ENCODE measurements around the gene TBXAS1.

The TBXAS1 gene

DNA sequence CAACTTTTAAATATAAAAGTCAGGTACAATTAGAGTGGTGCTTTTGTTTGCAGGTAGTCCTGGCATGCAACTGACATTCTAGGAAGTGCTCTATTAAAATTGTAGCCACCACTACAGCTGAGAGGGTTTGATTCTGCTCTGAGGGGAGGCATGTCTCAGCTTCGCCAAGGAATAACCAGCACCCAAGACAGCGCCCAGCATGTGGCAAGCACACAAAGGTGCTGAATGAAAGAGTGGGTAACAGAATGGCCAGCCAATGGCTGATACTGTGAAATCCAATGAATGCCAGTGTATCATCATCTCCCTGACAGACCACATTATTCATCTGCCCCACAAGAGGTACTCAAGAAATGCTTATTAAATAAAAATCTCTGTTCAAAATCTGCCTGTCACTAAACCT is 226.8 kb downstream of the TBXAS1 start:
- no peak for DNase-seq

DNA sequence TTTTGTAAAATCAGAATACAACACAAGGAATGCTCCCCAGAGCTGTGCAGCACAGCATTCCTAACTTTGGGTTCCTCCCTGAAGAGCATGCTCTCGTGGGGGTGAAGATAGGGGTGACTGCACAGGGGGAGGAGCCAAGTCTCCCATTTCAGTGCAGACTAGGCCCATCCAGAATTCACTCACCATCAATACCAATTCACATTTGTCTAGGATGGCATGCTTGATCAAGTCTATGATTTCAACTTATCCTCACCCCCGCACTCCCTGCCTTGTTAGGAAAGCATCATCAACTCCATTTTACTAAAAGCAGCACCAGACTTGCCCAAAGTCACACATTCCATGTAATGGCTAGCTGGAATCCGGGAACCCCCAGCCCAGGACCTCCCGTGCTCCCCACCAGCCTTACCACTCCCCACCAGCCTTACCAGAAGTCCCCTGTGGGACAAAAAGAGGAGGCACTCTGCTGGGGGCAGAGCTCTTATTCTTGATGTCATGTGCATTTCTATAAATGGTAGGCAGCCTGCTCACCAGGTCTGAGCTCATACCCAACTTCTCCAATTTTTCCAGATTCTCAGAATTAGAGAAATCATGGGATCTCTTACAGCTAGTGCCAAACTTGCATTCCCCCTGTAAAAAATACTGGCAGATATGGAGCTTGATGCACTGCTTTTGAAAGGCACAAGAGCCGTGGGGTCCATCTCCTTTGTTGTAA is 227.5 kb downstream of the TBXAS1 start:
- no peak for DNase-seq

DNA sequence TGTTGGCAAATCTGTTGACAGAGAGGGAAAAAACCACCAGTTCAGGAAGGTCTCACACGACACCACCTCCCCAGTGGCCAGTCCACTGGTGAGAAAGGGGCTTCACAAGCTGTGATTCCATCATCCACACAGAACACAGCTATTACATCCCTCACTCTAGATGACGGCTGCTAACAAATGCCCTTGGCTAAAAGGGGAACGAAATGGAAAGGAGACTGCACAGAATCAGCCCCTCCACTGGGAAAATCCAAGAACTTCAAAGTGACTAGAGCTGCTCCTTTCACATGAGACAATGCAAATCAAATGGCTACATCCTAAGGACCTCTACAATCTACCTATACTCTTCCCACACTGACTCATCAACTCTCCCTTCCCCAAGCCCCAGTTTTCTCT is 228.1 kb downstream of the TBXAS1 start:
- DNase-seq, result no peak

DNA sequence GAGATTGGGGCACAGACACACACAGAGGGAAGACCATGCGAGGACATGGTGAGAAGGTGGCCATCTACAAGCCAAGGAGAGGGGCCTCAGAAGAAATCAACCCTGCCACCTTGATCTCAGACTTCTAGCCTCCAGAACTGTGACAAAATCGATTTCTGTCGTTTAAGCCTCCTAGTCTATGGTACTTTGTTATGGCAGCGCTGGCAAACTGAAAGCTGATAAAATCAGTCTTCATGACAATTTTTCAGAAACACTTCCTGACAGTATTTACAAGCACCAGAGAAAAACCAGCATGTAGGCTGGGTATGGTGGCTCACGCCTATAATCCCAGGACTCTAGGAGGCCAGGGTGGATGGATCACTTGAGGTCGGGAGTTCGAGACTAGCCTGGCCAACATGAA is 229.5 kb downstream of the TBXAS1 start:
- no peak for DNase-seq

DNA sequence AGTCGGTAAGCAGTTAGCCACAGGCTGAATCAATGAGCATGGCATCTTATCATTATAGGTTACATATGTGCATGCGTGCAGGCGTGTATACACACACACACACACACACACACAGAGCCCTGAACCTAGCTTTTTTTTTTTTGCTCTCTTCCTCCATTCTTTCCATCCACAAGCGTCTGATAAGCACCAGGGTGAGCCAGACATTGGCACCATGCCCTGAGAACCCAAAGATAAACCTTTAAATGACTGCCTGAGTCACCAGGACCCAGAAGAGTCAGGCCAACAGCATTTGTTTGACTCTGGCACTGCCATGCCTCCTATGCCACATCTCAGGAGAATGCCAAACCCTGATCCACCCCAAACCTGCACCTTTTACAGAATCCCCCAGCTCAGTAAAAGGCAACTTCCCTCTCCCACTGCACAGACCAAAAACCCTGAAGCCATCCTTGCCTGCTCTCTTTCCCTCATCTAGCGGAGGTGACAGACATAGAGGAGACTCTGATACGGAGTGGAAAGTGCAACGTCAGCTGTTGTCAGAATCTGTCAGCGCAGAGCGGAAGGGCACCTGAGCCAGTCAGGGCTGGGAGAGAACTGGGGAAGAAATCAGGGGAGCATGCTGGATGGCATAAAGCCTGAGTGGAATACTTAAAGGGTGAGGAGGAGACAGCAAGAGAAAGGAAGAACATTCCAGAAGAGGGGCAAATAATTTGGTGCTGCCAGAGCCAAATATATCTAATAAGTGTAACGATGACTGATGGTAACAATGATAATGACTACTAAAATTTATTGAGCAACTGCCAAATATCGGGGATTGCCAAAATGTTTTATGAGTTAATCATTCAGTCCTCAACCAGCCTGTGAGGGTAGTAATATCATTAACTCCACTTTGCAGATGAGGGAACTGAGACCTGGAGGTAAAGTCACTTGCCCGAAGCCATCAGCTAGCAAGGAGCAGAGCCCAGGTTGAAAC is 230.5 kb downstream of the TBXAS1 start:
- DNase-seq, result peak in 1 of 2 donors; percentile 37

DNA sequence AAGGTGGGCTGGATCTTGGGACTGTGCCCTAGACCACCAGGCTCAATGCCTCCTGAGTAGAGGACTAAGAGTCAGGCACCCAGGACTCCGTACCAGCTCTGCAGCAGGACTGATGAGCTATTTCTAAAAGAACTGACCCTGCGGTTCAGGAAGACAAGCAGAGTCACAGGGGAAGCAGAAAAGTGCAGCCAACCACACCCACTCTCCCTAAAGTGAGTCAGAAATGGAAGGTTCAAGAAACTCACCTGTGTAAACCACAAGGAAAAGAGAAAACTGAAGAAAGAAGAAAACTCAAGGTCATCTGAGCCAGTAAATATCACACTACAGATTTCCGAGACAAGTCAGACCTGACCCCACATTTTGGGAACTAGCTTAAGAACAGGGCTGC is 231.2 kb downstream of the TBXAS1 start:
- DNase-seq, result no peak

DNA sequence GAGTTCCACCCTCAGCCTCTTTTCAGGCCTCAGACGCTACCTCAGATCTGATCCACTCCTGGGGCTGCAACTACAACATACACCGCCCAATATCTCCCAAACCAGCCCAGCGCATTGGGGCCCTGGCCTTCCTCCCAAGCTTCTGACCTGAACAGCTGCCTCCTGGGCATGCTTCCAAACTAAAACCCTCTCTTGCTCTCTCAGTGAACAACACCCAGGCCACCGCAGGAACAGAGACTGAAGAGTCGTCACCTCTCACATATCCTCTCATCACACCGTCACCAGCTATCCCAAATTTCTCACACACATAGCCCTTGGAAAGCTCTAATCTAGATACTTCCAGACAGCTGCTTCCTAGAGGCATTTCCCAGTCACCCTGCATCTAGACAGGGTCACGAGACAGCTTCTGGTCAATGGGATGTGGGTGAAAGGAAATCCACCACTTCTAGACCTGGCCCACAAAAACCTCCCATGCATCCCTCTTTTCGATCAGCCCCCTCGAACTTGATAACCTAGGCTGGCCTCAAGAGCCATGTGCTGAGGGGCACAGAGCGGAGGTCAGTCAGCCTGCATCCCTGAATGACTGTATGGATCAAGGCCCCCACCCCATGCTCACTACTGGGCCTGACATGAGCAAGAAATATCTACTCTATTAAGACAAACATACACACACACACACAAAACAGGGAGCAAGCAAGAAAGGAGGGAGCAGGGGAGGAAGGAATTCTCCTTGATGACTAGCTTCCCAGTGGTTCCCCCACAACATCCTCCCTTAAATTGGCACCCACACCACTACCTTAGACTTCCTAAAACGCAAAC is 231.9 kb downstream of the TBXAS1 start:
- DNase-seq, result no peak

DNA sequence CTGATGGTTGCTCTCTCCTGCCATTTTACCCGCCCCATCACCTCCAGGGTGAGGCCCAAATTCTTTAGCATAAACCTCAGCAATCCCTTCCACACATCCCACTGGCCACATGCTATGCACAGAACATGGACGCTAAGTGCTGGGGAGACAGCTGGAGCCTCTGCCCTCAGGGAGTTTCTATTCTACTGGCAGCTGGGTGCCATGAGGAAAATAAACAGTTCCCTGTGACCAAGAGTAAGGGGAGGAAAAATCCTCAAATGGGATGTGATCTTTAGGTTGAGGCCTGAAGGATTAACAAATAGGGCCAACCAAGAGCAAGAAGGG is 232.5 kb downstream of the TBXAS1 start:
- DNase-seq, result no peak

DNA sequence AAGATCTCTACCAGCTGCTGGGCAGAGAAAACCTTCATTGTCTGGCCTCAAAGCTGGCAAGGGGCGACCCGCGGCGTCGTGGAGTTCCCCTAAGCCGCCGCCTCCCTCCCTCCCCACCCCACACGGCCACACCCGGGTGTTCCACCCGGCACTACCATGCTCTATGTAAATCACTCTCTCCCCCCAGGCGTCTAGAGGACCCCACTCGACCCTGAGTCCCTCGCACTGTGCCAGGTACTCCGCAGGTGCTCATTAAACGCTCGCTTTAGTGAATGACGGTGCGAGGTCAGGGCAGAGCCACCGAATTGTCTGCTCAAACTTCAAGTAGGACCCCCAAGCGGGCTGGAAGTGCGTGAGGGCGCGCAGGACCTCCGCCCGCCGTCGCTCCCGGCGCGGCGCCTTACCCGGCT is 233.1 kb downstream of the TBXAS1 start:
- DNase-seq, result peak; percentile 83 to 86

DNA sequence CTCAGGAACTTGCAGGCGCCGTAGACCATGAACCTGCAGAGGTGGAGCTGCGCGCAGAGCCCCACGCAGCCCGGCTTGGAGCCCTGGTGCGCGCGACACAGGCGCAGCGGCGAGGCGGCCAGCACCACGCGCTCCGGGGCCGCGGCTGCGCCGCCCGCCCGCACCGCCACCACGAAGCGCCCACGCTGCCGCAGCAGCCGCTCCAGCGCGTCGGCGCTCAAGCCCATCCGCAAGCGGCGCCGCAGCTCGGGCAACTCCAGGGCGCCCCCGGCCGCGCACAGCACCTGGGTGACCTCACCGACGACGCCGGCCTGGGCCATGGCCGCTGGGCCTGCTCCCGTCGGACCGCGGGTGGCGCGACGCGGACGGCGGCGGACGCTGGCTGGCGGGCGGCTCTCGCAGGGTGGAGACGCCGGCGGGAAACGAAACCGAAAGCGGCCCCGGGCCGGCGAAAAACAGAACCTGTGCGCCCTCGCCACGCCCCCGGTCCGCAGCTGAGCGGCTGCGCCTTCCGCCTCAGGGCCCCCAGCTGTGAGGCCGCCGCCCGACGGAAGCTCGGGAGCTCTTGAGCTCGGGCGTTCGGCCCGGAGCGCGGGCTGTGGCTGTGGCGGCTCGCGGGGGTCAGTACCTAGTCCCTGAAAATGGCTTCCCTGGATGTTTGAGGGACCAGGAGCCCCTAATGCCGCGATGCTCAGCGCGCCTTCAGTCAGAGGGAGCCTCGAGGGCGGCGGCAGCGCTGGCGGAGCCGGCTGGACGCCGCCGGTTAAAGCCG is 233.7 kb downstream of the TBXAS1 start, which contains the start of gene PARP12:
TSS of gene PARP12 (minus strand) at position 424 of the 772 bp plus-strand sequence. CDS start at position 320, 104 bp downstream.
- DNase-seq, result peak; percentile 92 to 94

DNA sequence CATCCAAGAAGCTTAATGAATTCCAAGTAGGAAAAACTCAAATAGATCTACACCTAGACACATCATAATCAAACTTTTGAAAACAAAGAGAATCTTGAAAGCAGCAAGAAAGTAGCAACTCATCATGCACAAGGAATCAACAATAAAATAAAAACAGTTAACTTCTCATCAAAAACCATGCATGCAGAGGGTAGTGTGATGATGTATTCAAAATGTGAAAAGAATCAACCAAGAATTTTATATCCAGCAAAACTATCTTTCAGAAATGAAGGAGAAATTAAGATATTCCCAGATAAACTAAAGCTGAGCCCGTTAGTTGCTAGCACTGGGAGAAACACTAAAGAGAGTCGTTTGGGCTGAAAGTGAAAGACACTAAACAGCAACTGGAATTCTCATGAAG is 238.0 kb downstream of the TBXAS1 start:
- DNase-seq, result no peak

DNA sequence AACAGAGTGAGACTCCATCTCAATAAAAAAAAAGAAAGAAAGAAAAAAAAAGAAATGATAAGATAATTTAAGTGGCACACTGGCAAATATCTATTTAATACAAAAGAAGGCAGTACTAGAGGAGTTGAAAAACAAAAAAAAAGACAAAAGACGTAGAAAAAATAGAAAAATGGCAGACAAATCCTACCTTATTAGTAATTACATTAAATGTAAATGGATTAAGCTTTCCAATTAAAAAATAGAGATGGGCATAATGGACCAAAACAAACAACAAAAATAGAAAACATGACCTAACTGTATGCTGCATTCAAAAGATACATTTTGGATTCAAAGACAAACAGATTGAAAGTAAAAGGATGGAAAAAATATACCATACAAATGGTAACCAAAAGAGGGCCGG is 239.0 kb downstream of the TBXAS1 start:
- no peak for DNase-seq

DNA sequence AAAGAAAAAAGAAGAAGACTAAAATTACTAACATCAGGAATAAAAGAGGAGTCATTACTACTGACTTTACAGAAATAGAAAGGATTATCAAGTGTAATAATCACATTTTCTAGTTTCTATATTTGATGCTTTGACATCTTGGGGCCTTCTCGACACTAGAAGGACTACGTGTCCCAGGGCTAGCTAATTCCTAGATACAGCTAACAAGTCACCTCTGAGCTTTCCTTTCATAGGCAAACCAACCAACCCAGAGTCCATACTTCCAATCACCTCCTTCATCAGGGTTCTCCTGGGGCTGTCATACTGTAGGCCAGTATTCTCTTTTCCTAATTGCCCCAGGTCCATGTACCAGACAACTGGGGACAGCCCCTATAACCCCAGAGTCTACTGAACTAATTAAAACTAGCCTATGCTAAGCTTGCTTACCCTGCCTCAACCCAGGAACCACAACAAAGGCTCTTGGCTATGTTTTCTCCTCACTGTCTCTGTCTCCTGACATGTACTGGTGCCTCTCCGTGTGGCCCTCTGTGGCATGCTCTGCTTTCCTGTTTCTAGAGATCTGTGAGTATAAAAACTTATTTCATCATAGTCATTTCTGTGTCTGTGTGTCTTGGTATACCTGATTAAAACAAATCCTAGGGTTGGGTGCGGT is 240.4 kb downstream of the TBXAS1 start:
- no peak for DNase-seq

Measured in CD4-positive, alpha-beta T cell treated with Interferon alpha-2 for 1 hour (primary cell).